HCT116 (cell line): Measurements from ENCODE around the gene ENTPD6. TPM values are rescaled to one million over a fixed set of nuclear protein-coding genes. Genes with fewer than 3 reads are reported as not detected.

ENCODE experiments used
- ATAC-seq: fragments of 200-7000 bp; cut with Tn5 transposase; 2 replicates; pipeline ENCODE4 v1.9.1; 2020; ENCODE audit warnings: mild to moderate bottlenecking, moderate library complexity
- BruUV-seq: library from RNA; stranded (reverse); fragments of 400-500 nt; replicated peaks from 2 replicates; lab custom pipeline; 2021; lab: Mats Ljungman, UMichigan
- CTCF ChIA-PET: fragments of 300-600 bp; sonication (Branson Sonifier 250); formaldehyde crosslinking; loops from one replicate; lab custom pipeline; 2021; ENCODE audit warnings: antibody characterized with exemption; lab: Charles Lee
- POLR2A ChIA-PET: fragments of 300-600, 350-600 bp; sonication (Branson Sonifier 250); formaldehyde crosslinking; loops from one replicate; lab custom pipeline; 2021; ENCODE audit warnings: antibody characterized with exemption; lab: Charles Lee
- RAD21 ChIA-PET, 2 experiments: fragments of 300-600 bp; sonication (Branson Sonifier 250); formaldehyde crosslinking; loops; one replicate each; lab custom pipeline; 2023; ENCODE audit warnings: low total read pairs in 2 of 2; ENCODE audit not compliant: uncharacterized antibody in 2 of 2, unreplicated experiment in 2 of 2, low non-redundant PET in 1 of 2; lab: Charles Lee
- DNase-seq: peaks from one replicate; pipeline ENCODE4 v3.0.0-alpha.2; 2010; ENCODE audit warnings: low read depth, low spot score
- H2AFZ ChIP-seq: fragments of 200-600 bp; shearing (Covaris generic), sonication (generic); 2 replicates; pipeline ENCODE4 v1.6.1; 2017; ENCODE audit warnings: low read depth, mixed run types, mixed read lengths, antibody characterized with exemption, low read length; ENCODE audit not compliant: poor library complexity, severe bottlenecking
- H3K27ac ChIP-seq: 2 replicates; pipeline ENCODE4 v1.5.1; 2012; ENCODE audit warnings: low read depth, low read length
- H3K27me3 ChIP-seq: fragments of 200-600 bp; sonication (generic); 2 replicates; pipeline ENCODE4 v1.6.1; 2016; ENCODE audit warnings: mixed run types, low read length, mixed read lengths; ENCODE audit not compliant: insufficient read depth
- H3K36me3 ChIP-seq, 2 experiments: fragments of 200-500 bp in 1 of 2; fragments of 200-600 bp in 1 of 2; sonication (Bioruptor generic) in 1 of 2; sonication (generic) in 1 of 2; 2 replicates each; pipeline versions ENCODE4 v1.5.1 to v1.6.1; 2014 to 2016; ENCODE audit warnings: low read length in 2 of 2, inconsistent platforms in 1 of 2, mixed read lengths in 1 of 2, mixed run types in 1 of 2; ENCODE audit not compliant: insufficient read depth in 2 of 2, control insufficient read depth in 1 of 2
- H3K4me1 ChIP-seq, 2 experiments: fragments of 200-600 bp in 1 of 2; sonication (generic) in 1 of 2; 2 replicates each; pipeline versions ENCODE4 v1.5.1 to v1.6.1; 2012 to 2017; ENCODE audit warnings: low read length in 2 of 2, inconsistent platforms in 1 of 2, mild to moderate bottlenecking in 1 of 2, mixed read lengths in 1 of 2, mixed run types in 1 of 2, moderate library complexity in 1 of 2; ENCODE audit not compliant: insufficient read depth in 2 of 2, control insufficient read depth in 1 of 2
- H3K4me2 ChIP-seq: fragments of 200-600 bp; sonication (generic); 2 replicates; pipeline ENCODE4 v1.6.1; 2017; ENCODE audit warnings: mixed run types, low read length, mixed read lengths
- H3K4me3 ChIP-seq, 2 experiments: fragments of 200-600 bp in 1 of 2; sonication (generic) in 1 of 2; replicated peaks in 1 of 2; 2 replicates each; pipeline ENCODE4 v1.5.1; 2011 to 2016; ENCODE audit warnings: low read length in 2 of 2, control low read depth in 1 of 2, low read depth in 1 of 2, mild to moderate bottlenecking in 1 of 2, mixed read lengths in 1 of 2, mixed run types in 1 of 2
- H3K79me2 ChIP-seq: fragments of 200-600 bp; sonication (generic); 2 replicates; pipeline ENCODE4 v1.6.1; 2017; ENCODE audit warnings: mild to moderate bottlenecking, mixed run types, low read length, moderate library complexity, mixed read lengths; ENCODE audit not compliant: insufficient read depth
- H3K9ac ChIP-seq: fragments of 200-600 bp; sonication (generic); 2 replicates; pipeline ENCODE4 v1.6.1; 2016; ENCODE audit warnings: low read length, mixed read lengths
- H3K9me2 ChIP-seq: fragments of 200-600 bp; sonication (generic), shearing (Covaris generic); 2 replicates; pipeline ENCODE4 v1.6.1; 2017; ENCODE audit warnings: mixed run types, mild to moderate bottlenecking, moderate library complexity; ENCODE audit not compliant: insufficient read depth
- H3K9me3 ChIP-seq, 2 experiments: fragments of 200-500 bp in 1 of 2; fragments of 200-600 bp in 1 of 2; sonication (Bioruptor generic) in 1 of 2; sonication (generic) in 1 of 2; 2 replicates each; pipeline ENCODE4 v1.6.1; 2014 to 2017; ENCODE audit warnings: low read length in 2 of 2, mixed read lengths in 2 of 2, inconsistent platforms in 1 of 2, low read depth in 1 of 2, mild to moderate bottlenecking in 1 of 2, mixed run types in 1 of 2, moderate library complexity in 1 of 2; ENCODE audit not compliant: control insufficient read depth in 1 of 2, insufficient read depth in 1 of 2
- H4K20me1 ChIP-seq: fragments of 200-600 bp; sonication (generic), shearing (Covaris generic); 2 replicates; pipeline ENCODE4 v1.6.1; 2017; ENCODE audit warnings: mixed run types, mild to moderate bottlenecking, moderate library complexity; ENCODE audit not compliant: insufficient read depth
- ATF3 ChIP-seq: IDR thresholded peaks from 2 replicates; pipeline ENCODE4 v1.6.1; 2012
- CBX3 ChIP-seq: IDR thresholded peaks from 2 replicates; pipeline ENCODE4 v1.6.1; 2012; ENCODE audit warnings: low read depth
- CEBPB ChIP-seq: IDR thresholded peaks from 2 replicates; pipeline ENCODE4 v1.6.1; 2012; ENCODE audit warnings: low read depth
- EGR1 ChIP-seq: IDR thresholded peaks from 2 replicates; pipeline ENCODE4 v1.6.1; 2012; ENCODE audit warnings: low read depth
- ELF1 ChIP-seq: IDR thresholded peaks from 2 replicates; pipeline ENCODE4 v1.6.1; 2012; ENCODE audit warnings: low read depth, borderline replicate concordance
- FOSL1 ChIP-seq: IDR thresholded peaks from 2 replicates; pipeline ENCODE4 v1.6.1; 2012; ENCODE audit warnings: low read depth
- MAX ChIP-seq: IDR thresholded peaks from 2 replicates; pipeline ENCODE4 v1.6.1; 2012
- SIN3A ChIP-seq: IDR thresholded peaks from 2 replicates; pipeline ENCODE4 v1.6.1; 2012; ENCODE audit warnings: low read depth
- SRF ChIP-seq: IDR thresholded peaks from 2 replicates; pipeline ENCODE4 v1.6.1; 2012; ENCODE audit warnings: low read depth
- ZBTB33 ChIP-seq: IDR thresholded peaks from 2 replicates; pipeline ENCODE4 v1.6.1; 2011; ENCODE audit warnings: mild to moderate bottlenecking, low read length, moderate library complexity; ENCODE audit not compliant: insufficient replicate concordance; ENCODE audit errors: extremely low read depth
- intact Hi-C: fragments of 100-400 bp; cut with micrococcal nuclease; formaldehyde crosslinking; loops from 2 replicates; pipeline ENCODE4 v1.10.0; 2022
- total RNA-seq: library from RNA; stranded (reverse); gene quantifications from one replicate; pipeline ENCODE4 v1.2.1, GENCODE V29; 2021; ENCODE audit not compliant: unreplicated experiment

The ENTPD6 gene
- total RNA-seq, 1 experiment from 2014 or later = 89.2 TPM

GRCh38 chr20:25158043-25158442, 37.5 kb upstream of the ENTPD6 start:
- Histone ChIP-seq H3K4me2 (no peak overlapping the region), H3K79me2 (no peaks in the 10 kb centered on the region), H2AFZ (no peak overlapping the region), H3K4me1 (no peaks in the 10 kb centered on the region), H3K36me3 (no peaks in the 10 kb centered on the region), H3K9me2 (no peaks in the 10 kb centered on the region), H3K27me3 (no peaks in the 10 kb centered on the region; the same call in 1 of the 2 replicates), H4K20me1 (no peaks in the 10 kb centered on the region), H3K9me3 (no peaks in the 10 kb centered on the region; a peak in 1 of 4 replicates), H3K9ac (no peak overlapping the region), H3K4me3 (no peak overlapping the region), H3K27ac (no peak overlapping the region)
- ChIA-PET POLR2A (no interaction called here), RAD21 (no interaction called here), CTCF (no interaction called here)
- DNase-seq (no peak), ATAC-seq (no peak)
- TF ChIP-seq SRF (no peak), CBX3 (no peak), CEBPB (no peak)
- BruUV-seq = no TSS peak
- intact Hi-C loops = no loop called here

GRCh38 chr20:25160467-25160866, 35.0 kb upstream of the ENTPD6 start:
- no TSS peak for BruUV-seq

More at GRCh38 chr20:25160467-25160866, 35.0 kb upstream of the ENTPD6 start:
- Histone ChIP-seq H3K27me3 (no peaks in the 10 kb centered on the region; the same call in 1 of the 2 replicates), H3K36me3 (no peaks in the 10 kb centered on the region), H3K9ac (no peak overlapping the region), H3K9me2 (no peaks in the 10 kb centered on the region), H2AFZ (no peak overlapping the region), H3K4me2 (no peak overlapping the region), H3K9me3 (peaks cover 0 to 6% of the 10 kb centered on the region in 2 experiments; a peak in 1 of 4 replicates), H3K4me1 (no peaks in the 10 kb centered on the region), H3K79me2 (no peaks in the 10 kb centered on the region), H3K4me3 (no peak overlapping the region), H3K27ac (no peak overlapping the region), H4K20me1 (no peaks in the 10 kb centered on the region)
- RAD21 ChIA-PET = no interaction called here
- intact Hi-C loops = no loop called here
- POLR2A ChIA-PET = no interaction called here
- DNase-seq (no peak), ATAC-seq (no peak)
- CTCF ChIA-PET = no interaction called here
- no peak for TF ChIP-seq CBX3
- TF ChIP-seq ELF1 = no peak
- no peak for TF ChIP-seq SRF
- TF ChIP-seq CEBPB = no peak
- TF ChIP-seq ZBTB33 = no peak
- TF ChIP-seq ATF3 = no peak
- no peak for TF ChIP-seq SIN3A
- no peak for TF ChIP-seq MAX
- TF ChIP-seq EGR1 = no peak
- no peak for TF ChIP-seq FOSL1
